H1 (cell line): ENCODE results near the gene VEGFC. TPM values are rescaled to one million over a fixed set of nuclear protein-coding genes. Genes with fewer than 3 reads are reported as not detected.

Experiments
- CTCF ChIA-PET: fragments of 300-600 bp; sonication (Branson Sonifier 250); formaldehyde crosslinking; loops from one replicate; lab custom pipeline; 2021; ENCODE audit not compliant: partially characterized antibody; lab: Charles Lee
- POLR2A ChIA-PET: fragments of 300-600 bp; sonication (Branson Sonifier 250); formaldehyde crosslinking; loops from one replicate; lab custom pipeline; 2021; ENCODE audit warnings: inconsistent platforms; ENCODE audit not compliant: partially characterized antibody; lab: Charles Lee
- DNase-seq, 2 experiments: peaks; one replicate each; pipeline versions ENCODE4 v3.0.0 to v3.0.0-alpha.2; 2010 to 2022; ENCODE audit warnings: low spot score in 2 of 2, low read depth in 1 of 2, mixed read lengths in 1 of 2
- FAIRE-seq: peaks from 2 replicates; lab custom pipeline; 2011; peaks lifted over from hg19 to GRCh38; lab: Jason Lieb, UNC
- H2AFZ ChIP-seq: 2 replicates; pipeline ENCODE4 v1.8.1; 2012; ENCODE audit warnings: low read length, inconsistent platforms
- H2AK5ac ChIP-seq: 2 replicates; pipeline ENCODE4 v1.6.1; 2013; ENCODE audit warnings: low read depth, low read length
- H2BK120ac ChIP-seq: replicated peaks from 2 replicates; pipeline ENCODE3; 2013; ENCODE audit warnings: low read depth, low read length, inconsistent platforms
- H2BK12ac ChIP-seq: 2 replicates; pipeline ENCODE4 v1.6.1; 2013; ENCODE audit warnings: low read depth, low read length
- H2BK15ac ChIP-seq: 2 replicates; pipeline ENCODE4 v1.6.1; 2013; ENCODE audit warnings: low read length
- H2BK20ac ChIP-seq: 2 replicates; pipeline ENCODE4 v1.6.1; 2013; ENCODE audit warnings: low read length
- H2BK5ac ChIP-seq: 2 replicates; pipeline ENCODE4 v1.6.1; 2013; ENCODE audit warnings: low read depth, low read length
- H3K14ac ChIP-seq: 2 replicates; pipeline ENCODE4 v1.6.1; 2013; ENCODE audit warnings: inconsistent platforms; ENCODE audit not compliant: insufficient read length
- H3K18ac ChIP-seq: 2 replicates; pipeline ENCODE4 v1.6.1; 2013; ENCODE audit warnings: low read length; ENCODE audit errors: extremely low read depth
- H3K23ac ChIP-seq: 2 replicates; pipeline ENCODE4 v1.6.1; 2013; ENCODE audit warnings: inconsistent platforms; ENCODE audit not compliant: insufficient read length
- H3K23me2 ChIP-seq: 2 replicates; pipeline ENCODE4 v1.6.1; 2013; ENCODE audit warnings: low read depth, low read length
- H3K27ac ChIP-seq: 2 replicates; pipeline ENCODE4 v1.6.1; 2011; ENCODE audit warnings: low read depth, low read length, inconsistent platforms
- H3K27me3 ChIP-seq, 4 experiments: replicated peaks in 1 of 4; 1 replicate in 1 of 4; 2 replicates in 3 of 4; pipeline versions ENCODE4 v1.6.1 to v1.8.1; 2011 to 2013; ENCODE audit warnings: low read length in 3 of 4, mild to moderate bottlenecking in 3 of 4, inconsistent platforms in 2 of 4, mixed read lengths in 2 of 4, moderate library complexity in 1 of 4; ENCODE audit not compliant: control insufficient read depth in 3 of 4, insufficient read depth in 3 of 4; ENCODE audit errors: extremely low read depth in 1 of 4
- H3K36me3 ChIP-seq, 4 experiments: 2 replicates each; pipeline versions ENCODE4 v1.6.1 to v1.8.1; 2011 to 2013; ENCODE audit warnings: mild to moderate bottlenecking in 4 of 4, low read length in 3 of 4, moderate library complexity in 2 of 4, control low read depth in 1 of 4, inconsistent platforms in 1 of 4; ENCODE audit not compliant: insufficient read depth in 4 of 4, control insufficient read depth in 2 of 4
- H3K4ac ChIP-seq: replicated peaks from 2 replicates; pipeline ENCODE3; 2013; ENCODE audit warnings: low read length, low read depth, mixed read lengths, inconsistent platforms; ENCODE audit not compliant: insufficient read length
- H3K4me1 ChIP-seq, 4 experiments: replicated peaks in 1 of 4; 1 replicate in 1 of 4; 2 replicates in 3 of 4; pipeline versions ENCODE4 v1.6.1 to v1.8.1; 2011 to 2013; ENCODE audit warnings: low read length in 3 of 4, inconsistent platforms in 2 of 4, mixed read lengths in 1 of 4; ENCODE audit not compliant: insufficient read depth in 4 of 4, control insufficient read depth in 3 of 4
- H3K4me2 ChIP-seq, 2 experiments: 2 replicates each; pipeline versions ENCODE4 v1.6.1 to v1.8.1; 2011 to 2013; ENCODE audit warnings: low read depth in 2 of 2, low read length in 2 of 2, control low read depth in 1 of 2, inconsistent platforms in 1 of 2, mild to moderate bottlenecking in 1 of 2; ENCODE audit not compliant: insufficient read depth in 1 of 2
- H3K4me3 ChIP-seq, 4 experiments: fragments of 200-600, 300-600 bp in 1 of 4; sonication (generic), shearing (Covaris generic), sonication (Bioruptor Twin) in 1 of 4; 2 replicates each; pipeline versions ENCODE4 v1.5.1 to v1.8.1; 2011 to 2016; ENCODE audit warnings: low read length in 4 of 4, low read depth in 3 of 4, control low read depth in 2 of 4, inconsistent platforms in 2 of 4, mild to moderate bottlenecking in 2 of 4, mixed read lengths in 1 of 4, moderate library complexity in 1 of 4; ENCODE audit not compliant: insufficient read depth in 2 of 4; ENCODE audit errors: extremely low read depth in 1 of 4
- H3K56ac ChIP-seq: replicated peaks from 2 replicates; pipeline ENCODE3; 2013; ENCODE audit warnings: low read depth, mild to moderate bottlenecking, mixed read lengths, low read length, inconsistent platforms; ENCODE audit not compliant: insufficient read length
- H3K79me1 ChIP-seq: 2 replicates; pipeline ENCODE4 v1.6.1; 2013; ENCODE audit warnings: low read depth, low read length, control low read depth
- H3K79me2 ChIP-seq, 2 experiments: 2 replicates each; pipeline versions ENCODE4 v1.6.1 to v1.8.1; 2012 to 2013; ENCODE audit warnings: low read length in 2 of 2, mild to moderate bottlenecking in 2 of 2, inconsistent platforms in 1 of 2; ENCODE audit not compliant: insufficient read depth in 2 of 2, control insufficient read depth in 1 of 2
- H3K9ac ChIP-seq, 4 experiments: replicated peaks in 1 of 4; 1 replicate in 1 of 4; 2 replicates in 3 of 4; pipeline versions ENCODE4 v1.6.1 to v1.8.1; 2011 to 2013; ENCODE audit warnings: low read depth in 3 of 4, low read length in 3 of 4, control low read depth in 2 of 4, mild to moderate bottlenecking in 2 of 4, moderate library complexity in 2 of 4, inconsistent platforms in 1 of 4; ENCODE audit errors: extremely low read depth in 1 of 4
- H3K9me3 ChIP-seq, 2 experiments: 2 replicates each; pipeline versions ENCODE4 v1.6.1 to v1.8.1; 2012 to 2013; ENCODE audit warnings: mild to moderate bottlenecking in 2 of 2, moderate library complexity in 2 of 2, control low read depth in 1 of 2, inconsistent platforms in 1 of 2, low read depth in 1 of 2, low read length in 1 of 2, mixed read lengths in 1 of 2; ENCODE audit not compliant: insufficient read depth in 2 of 2
- H4K20me1 ChIP-seq, 2 experiments: replicated peaks in 1 of 2; 2 replicates each; pipeline versions ENCODE3 to v1.8.1; 2011 to 2013; ENCODE audit warnings: inconsistent platforms in 2 of 2, low read length in 2 of 2, mild to moderate bottlenecking in 1 of 2; ENCODE audit not compliant: insufficient read depth in 2 of 2, control insufficient read depth in 1 of 2
- H4K5ac ChIP-seq: 2 replicates; pipeline ENCODE4 v1.6.1; 2013; ENCODE audit warnings: low read length, low read depth, mixed read lengths, inconsistent platforms; ENCODE audit not compliant: insufficient read length
- H4K8ac ChIP-seq: 2 replicates; pipeline ENCODE4 v1.8.0; 2013; ENCODE audit warnings: mild to moderate bottlenecking, moderate library complexity, low read length, inconsistent platforms; ENCODE audit not compliant: insufficient read depth; ENCODE audit errors: extremely low read depth
- H4K91ac ChIP-seq: replicated peaks from 2 replicates; pipeline ENCODE3; 2013; ENCODE audit warnings: low read length, mixed read lengths, inconsistent platforms; ENCODE audit not compliant: insufficient read length
- BRCA1 ChIP-seq: IDR thresholded peaks from 2 replicates; pipeline ENCODE4 v1.6.1; 2012; ENCODE audit warnings: low read depth, low read length, improper control_type of control experiment
- KDM5A ChIP-seq: fragments of 200-600 bp; IDR thresholded peaks from 2 replicates; pipeline ENCODE4 v1.7.1; 2012; ENCODE audit warnings: mild to moderate bottlenecking, low read length, inconsistent platforms, mixed read lengths
- SAP30 ChIP-seq: fragments of 300-600 bp; sonication (generic); IDR thresholded peaks from 2 replicates; pipeline ENCODE4 v1.7.1; 2012; ENCODE audit warnings: low read length, moderate library complexity, mild to moderate bottlenecking, inconsistent platforms; ENCODE audit not compliant: insufficient read depth, insufficient replicate concordance
- TAF1 ChIP-seq: IDR thresholded peaks from 2 replicates; pipeline ENCODE4 v1.6.1; 2011; ENCODE audit warnings: mild to moderate bottlenecking, low read depth, low read length
- TCF12 ChIP-seq: IDR thresholded peaks from 2 replicates; pipeline ENCODE4 v1.6.1; 2011; ENCODE audit warnings: low read depth, mild to moderate bottlenecking, low read length
- TEAD4 ChIP-seq: IDR thresholded peaks from 2 replicates; pipeline ENCODE4 v1.6.1; 2012; ENCODE audit warnings: low read depth, low read length, inconsistent platforms, mixed read lengths
- ZNF274 ChIP-seq: IDR thresholded peaks from 2 replicates; pipeline ENCODE4 v1.7.0; 2012; ENCODE audit warnings: low read length, borderline replicate concordance; ENCODE audit errors: extremely low read depth
- WGBS, 2 experiments: shearing (Covaris generic) in 1 of 2; methylation state at CpG; one replicate each; pipeline versions ENCODE4 v1.1.6 to v1.1.7; 2013 to 2015; ENCODE audit warnings: low lambda C conversion rate in 2 of 2, mixed read lengths in 2 of 2, inconsistent platforms in 1 of 2, low coverage in 1 of 2, missing lambda C conversion rate in 1 of 2; ENCODE audit not compliant: insufficient replicate concordance in 2 of 2, insufficient coverage in 1 of 2, insufficient read length in 1 of 2; ENCODE audit errors: extremely low coverage in 1 of 2, missing lambda C conversion rate in 1 of 2; 5-methylcytosine and 5-hydroxymethylcytosine counted together
- polyA plus RNA-seq, 7 experiments: library from polyadenylated mRNA; depleted of rRNA in 3 of 7; stranded (reverse) in 5 of 7; unstranded in 2 of 7; fragments of >200 nt in 5 of 7; fragments of 200-250 nt in 2 of 7; gene quantifications; 1 replicate in 5 of 7; 2 replicates in 1 of 7; 4 replicates in 1 of 7; pipeline versions ENCODE4 v1.2.1 to v1.2.3, GENCODE V29; 2011 to 2013; ENCODE audit warnings: missing spikeins in 2 of 7, mixed read lengths in 2 of 7
- total RNA-seq: library from RNA; stranded (reverse); fragmentation: NEBNext Ultra II Directional; extraction: Animal tissue kit (Norgen Biotek cat#: 25700); gene quantifications from 2 replicates; pipeline ENCODE4 v1.2.1, GENCODE V29; 2021

VEGFC gene
- total and polyA plus RNA-seq, 2 of the 8 experiments (the other 6 are each of a cell fraction or from before 2014, with no cell fraction given) = 0.53 to 1.4 TPM

DNA sequence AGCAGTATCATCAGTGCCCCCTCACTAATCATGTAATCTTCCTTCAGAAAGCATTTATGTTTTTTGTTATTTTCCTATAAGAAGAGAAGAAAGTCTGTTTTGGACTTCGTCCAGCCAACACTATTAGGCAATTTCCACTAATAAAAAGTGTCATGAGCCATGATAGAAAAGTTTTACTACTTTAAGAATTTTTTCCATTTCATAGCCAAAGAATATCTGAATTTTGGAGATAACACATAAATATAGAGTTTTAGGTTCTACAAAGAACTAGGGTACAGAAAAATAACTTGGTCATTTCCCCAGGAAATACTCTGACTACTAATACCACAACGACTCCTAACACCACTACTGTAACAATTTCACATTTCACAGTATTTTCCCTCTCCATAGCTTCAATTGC, 41.8 kb upstream of the VEGFC start:
- FAIRE-seq (no peak), DNase-seq (no peak)
- no peak overlapping the region for H2AK5ac ChIP-seq
- POLR2A ChIA-PET = no interaction called here
- no peak overlapping the region for H2BK120ac ChIP-seq
- H3K4me3 ChIP-seq = no peak overlapping the region
- H3K23me2 ChIP-seq = no peaks in the 10 kb centered on the region
- no peak overlapping the region for H2BK12ac ChIP-seq
- H3K4me1 ChIP-seq = no peaks in the 10 kb centered on the region
- H2BK5ac ChIP-seq = no peak overlapping the region
- H3K14ac ChIP-seq = no peak overlapping the region
- no peak overlapping the region for H3K27ac ChIP-seq
- no peak overlapping the region for H3K4ac ChIP-seq
- no peaks in the 10 kb centered on the region for H3K9me3 ChIP-seq
- TF ChIP-seq KDM5A (no peak), TAF1 (no peak), TCF12 (no peak), BRCA1 (no peak), ZNF274 (no peak), SAP30 (no peak), TEAD4 (no peak)
- H4K8ac ChIP-seq = no peak overlapping the region
- H3K23ac ChIP-seq = no peak overlapping the region
- H3K36me3 ChIP-seq = no peaks in the 10 kb centered on the region
- no peak overlapping the region for H2BK20ac ChIP-seq
- no peak overlapping the region for H3K56ac ChIP-seq
- H4K91ac ChIP-seq = no peak overlapping the region
- H3K79me2 ChIP-seq = no peaks in the 10 kb centered on the region
- no peak overlapping the region for H3K4me2 ChIP-seq
- 82 to 100% methylated on average over 1 to 2 of the region's 2 CpGs for WGBS, 2 experiments
- H2AFZ ChIP-seq = no peak overlapping the region
- no peak overlapping the region for H4K5ac ChIP-seq
- H2BK15ac ChIP-seq = no peak overlapping the region
- H3K79me1 ChIP-seq = no peaks in the 10 kb centered on the region
- no peaks in the 10 kb centered on the region for H3K27me3 ChIP-seq
- H3K18ac ChIP-seq = no peak overlapping the region
- CTCF ChIA-PET = no interaction called here
- H3K9ac ChIP-seq = no peak overlapping the region
- H4K20me1 ChIP-seq = no peaks in the 10 kb centered on the region
